HG03175 (cell line): ENCODE data around the gene F13A1.
A peak's percentile ranks its signal among the peaks of the same experiment; 100 is the strongest.

Experiments used
- ATAC-seq: cut with Tn5 transposase; IDR thresholded peaks from one replicate; pipeline ENCODE4 v1.9.1; 2021; ENCODE audit warnings: mild to moderate bottlenecking, moderate library complexity; ENCODE audit not compliant: unreplicated experiment

Gene F13A1

GRCh38 chr6:6319952-6320811 is at the start of gene F13A1:
TSS of gene F13A1 (minus strand) at chr6:6320662. CDS start at chr6:6318664, 1,998 bp downstream.
- peak; percentile 56 for ATAC-seq

- no peak for ATAC-seq
These were observed 48.2 kb upstream of the F13A1 start for GRCh38 chr6:6368684-6369052.

GRCh38 chr6:6368040-6368683 is 47.7 kb upstream of the F13A1 start:
- no peak for ATAC-seq

GRCh38 chr6:6366803-6367202 is 46.3 kb upstream of the F13A1 start:
- no peak for ATAC-seq

GRCh38 chr6:6365242-6365641 is 44.8 kb upstream of the F13A1 start:
- no peak for ATAC-seq

GRCh38 chr6:6362056-6362840 is 41.8 kb upstream of the F13A1 start:
- no peak for ATAC-seq

- no peak for ATAC-seq
These were observed 37.1 kb upstream of the F13A1 start for GRCh38 chr6:6357530-6357929.

- ATAC-seq: no peak
These were observed 36.6 kb upstream of the F13A1 start for GRCh38 chr6:6357032-6357431.

GRCh38 chr6:6352772-6353171 is 32.3 kb upstream of the F13A1 start:
- ATAC-seq: no peak

GRCh38 chr6:6351511-6352025 is 31.1 kb upstream of the F13A1 start:
- ATAC-seq: no peak

GRCh38 chr6:6350696-6351095 is 30.2 kb upstream of the F13A1 start:
- ATAC-seq: no peak

GRCh38 chr6:6348256-6348655 is 27.8 kb upstream of the F13A1 start:
- no peak for ATAC-seq

- no peak for ATAC-seq
These were observed 26.1 kb upstream of the F13A1 start for GRCh38 chr6:6346427-6347023.

- no peak for ATAC-seq
These were observed 13.0 kb upstream of the F13A1 start for GRCh38 chr6:6333501-6333900.

- ATAC-seq: peak; percentile 24
These were observed 12.4 kb upstream of the F13A1 start for GRCh38 chr6:6332811-6333244.

- ATAC-seq: peak; percentile 60
These were observed 11.6 kb upstream of the F13A1 start for GRCh38 chr6:6331946-6332601.

GRCh38 chr6:6331393-6331792 is 10.9 kb upstream of the F13A1 start:
- peak; percentile 83 for ATAC-seq

GRCh38 chr6:6330407-6330806 is 9.9 kb upstream of the F13A1 start:
- no peak for ATAC-seq

GRCh38 chr6:6328451-6328850 is 8.0 kb upstream of the F13A1 start:
- ATAC-seq: no peak

- no peak for ATAC-seq
These were observed 2.9 kb upstream of the F13A1 start for GRCh38 chr6:6323352-6323751.
